ENCODE measurements around the gene PDE10A.
"Not testable (repeated sequence)": the region's sequence is repeated elsewhere in the genome, so short reads cannot be mapped to it uniquely, and the experiment has no call there.

PDE10A gene

DNA sequence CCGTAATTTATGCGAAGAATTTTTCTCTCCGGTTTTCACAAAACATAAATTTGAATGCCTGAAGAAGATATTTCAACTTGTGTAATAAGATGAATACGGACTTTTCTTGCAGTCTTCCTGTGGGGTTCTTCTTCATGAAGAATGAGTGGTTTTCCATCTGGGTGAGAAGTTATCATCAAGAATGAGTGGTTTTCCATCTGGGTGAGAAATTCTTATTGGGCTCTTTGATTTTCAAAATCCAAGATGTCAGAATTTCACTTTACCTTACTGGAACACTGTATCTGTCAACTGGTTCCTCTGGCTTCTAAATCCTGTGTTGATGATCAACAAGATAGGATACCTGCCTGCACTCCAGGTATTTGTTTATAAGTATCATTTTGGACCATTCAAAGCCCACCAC, 193.6 kb downstream of the PDE10A start:
- no peak for DNase-seq (ENCODE audit: low read depth in 2 of 2)

DNA sequence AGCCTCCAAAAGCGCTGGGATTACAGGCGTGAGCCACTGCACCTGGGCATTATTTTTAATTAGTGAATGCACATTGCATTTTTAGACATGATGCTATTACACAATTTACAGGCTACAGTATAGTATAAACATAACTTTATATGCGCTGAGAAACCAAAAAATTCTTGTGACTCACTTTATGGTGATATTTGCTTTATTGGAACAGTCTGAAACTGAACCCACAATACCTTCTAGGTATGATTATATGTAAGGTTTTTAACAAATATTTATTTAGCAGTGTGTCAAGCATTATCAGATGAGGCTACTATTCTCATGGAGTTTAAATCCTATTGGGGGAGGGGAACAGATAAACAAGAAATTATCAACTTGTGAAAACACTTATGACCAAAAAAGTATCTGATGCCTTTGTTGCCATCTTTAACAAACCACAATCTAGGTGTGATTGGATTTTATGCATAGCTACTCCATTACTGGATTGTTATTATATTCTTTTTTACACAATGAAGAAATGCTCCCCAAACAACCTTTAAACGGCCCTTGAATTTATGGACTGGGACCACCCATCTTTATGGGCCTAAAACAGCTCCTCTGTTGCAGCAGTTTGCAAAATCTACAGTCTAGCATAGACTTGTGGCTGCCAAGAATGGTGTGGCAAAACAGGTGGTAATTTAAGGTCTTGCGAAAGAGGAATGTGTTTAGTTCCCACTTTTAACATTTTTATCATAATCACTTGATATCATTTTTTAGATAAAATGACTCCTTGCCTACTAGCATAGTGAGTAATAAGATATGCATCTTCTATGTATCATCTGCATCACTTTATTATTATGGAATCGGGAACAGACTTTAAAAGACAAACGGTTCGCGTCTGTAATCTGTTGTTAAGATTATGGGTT, 194.5 kb downstream of the PDE10A start:
- no peak for DNase-seq (ENCODE audit: low read depth in 2 of 2)

DNA sequence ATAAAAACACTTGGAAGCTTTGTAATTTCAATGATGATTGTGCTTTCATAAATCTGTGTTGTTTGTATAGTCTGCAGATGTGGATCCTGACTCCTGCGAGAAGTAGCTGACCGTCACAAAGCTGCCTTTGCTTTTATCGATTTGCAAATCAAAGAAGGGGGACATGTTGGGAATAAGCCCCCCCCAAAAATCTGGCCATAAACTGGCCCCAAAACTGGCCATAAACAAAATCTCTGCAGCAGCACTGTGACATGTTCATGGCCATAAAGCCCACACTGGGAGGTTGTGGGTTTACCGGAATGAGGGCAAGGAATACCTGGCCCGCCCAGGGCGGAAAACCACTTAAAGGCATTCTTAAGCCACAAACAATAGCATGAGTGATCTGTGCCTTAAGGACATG, 199.5 kb downstream of the PDE10A start:
- not testable (repeated sequence) for DNase-seq (ENCODE audit: low read depth in 2 of 2)

DNA sequence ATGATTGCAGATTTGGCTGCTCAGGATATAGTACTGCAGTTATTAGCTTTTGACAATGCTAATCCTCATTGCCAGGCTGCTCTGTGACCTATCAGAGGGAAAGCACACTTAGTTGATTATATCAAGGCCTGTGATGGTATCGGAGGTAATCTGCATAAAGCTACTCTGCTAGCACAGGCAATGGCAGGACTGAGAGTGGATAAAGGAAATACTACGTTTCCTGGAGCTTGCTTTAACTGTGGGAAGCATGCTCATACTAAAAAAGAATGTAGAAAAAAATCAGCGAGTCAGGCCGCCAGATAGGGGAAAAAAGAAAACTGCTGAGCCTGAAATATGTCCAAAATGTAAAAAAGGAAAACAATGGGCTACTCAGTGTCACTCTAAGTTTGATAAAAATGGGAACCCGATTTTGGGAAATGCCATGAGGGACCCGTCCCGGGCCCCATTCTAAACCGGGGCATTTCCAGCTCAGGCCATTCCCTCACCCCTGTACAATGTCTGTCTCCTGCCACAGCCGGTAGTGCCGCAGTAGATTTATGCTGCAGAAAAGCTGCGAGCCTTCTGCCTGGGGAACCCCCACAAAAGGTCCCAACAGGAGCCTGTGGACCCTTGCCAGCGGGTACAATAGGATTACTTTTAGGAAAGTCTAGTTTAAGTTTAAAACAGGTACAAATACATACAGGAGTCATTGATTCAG, 203.3 kb downstream of the PDE10A start:
- DNase-seq (ENCODE audit: low read depth in 2 of 2) = not testable (repeated sequence)

DNA sequence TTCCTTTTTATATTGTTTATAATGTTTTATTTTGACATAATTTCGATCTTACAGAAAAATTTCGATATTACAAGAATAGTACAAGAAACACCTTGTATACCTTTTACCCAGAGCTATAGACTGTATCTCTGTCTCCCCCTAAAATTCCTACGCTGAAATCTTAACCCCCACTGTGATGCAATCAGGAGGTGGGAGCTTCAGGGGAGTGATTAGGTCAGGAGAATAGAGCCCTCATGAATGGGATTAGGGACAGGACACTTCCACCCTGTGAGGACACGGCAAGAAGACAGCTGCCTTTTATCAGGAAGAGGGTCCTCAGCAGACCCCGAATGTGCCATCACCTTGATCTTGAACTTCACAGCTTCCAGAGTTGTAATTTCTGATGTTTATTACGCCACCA, 204.9 kb downstream of the PDE10A start:
- no peak for DNase-seq (ENCODE audit: low read depth in 2 of 2)

DNA sequence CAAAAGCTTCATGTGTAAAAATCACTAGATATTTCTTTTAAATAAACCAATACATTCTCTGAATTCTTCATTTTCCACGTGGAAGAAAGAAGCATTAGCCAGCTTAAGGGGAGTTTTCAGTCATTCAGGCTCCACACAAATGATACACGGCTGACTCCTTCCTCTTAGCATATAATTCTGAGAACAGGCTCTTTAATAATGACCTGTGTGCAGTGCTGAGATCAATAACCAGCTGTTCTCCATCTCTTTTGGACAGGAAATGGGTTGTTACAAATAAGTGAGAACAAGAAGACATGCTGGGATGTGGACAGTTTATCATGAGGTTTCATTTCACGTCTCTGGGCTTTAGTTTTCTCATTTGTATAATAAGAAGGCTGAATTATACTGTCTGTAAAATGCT, 206.8 kb downstream of the PDE10A start:
- DNase-seq (ENCODE audit: low read depth in 2 of 2) = no peak

DNA sequence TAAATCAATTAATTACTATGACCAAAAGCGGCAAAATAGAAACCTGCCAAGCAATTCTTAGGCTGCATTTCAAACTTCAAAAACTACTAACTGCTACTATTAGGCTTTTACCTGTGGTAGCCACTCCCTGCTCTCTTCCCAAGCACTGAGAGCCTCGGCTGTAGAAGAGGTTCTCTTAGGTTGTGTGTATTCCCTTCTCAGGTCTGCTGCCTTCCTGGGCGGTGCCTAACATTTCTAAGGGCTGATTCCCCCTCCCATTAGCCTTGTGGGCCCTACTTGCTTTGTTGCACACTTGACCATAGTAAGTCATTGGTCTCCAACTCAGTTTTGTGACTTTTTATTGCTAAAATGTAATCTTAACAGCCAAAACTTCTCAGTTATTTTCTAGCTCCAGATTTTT, 207.6 kb downstream of the PDE10A start:
- no peak for DNase-seq (ENCODE audit: low read depth in 2 of 2)

DNA sequence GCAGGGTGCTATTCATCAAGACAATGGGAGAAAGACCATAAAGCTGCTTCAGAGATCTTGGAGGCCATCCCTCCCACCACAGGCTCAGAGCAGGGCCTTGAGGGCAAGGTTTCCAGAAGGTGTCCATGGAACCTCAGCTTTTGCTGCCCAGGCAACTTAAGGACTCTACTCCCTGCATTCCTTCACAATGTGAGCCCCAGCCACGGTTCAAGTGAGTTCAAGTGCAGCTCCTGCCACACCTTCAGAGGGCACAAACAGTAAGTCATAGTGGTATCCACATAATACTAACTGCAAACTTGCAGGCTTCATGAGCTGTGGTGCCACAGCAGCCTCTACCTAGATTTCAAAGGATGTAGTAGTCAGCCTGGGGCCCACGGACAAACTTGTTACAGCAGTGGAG, 209.6 kb downstream of the PDE10A start:
- no peak for DNase-seq (ENCODE audit: low read depth in 2 of 2)

DNA sequence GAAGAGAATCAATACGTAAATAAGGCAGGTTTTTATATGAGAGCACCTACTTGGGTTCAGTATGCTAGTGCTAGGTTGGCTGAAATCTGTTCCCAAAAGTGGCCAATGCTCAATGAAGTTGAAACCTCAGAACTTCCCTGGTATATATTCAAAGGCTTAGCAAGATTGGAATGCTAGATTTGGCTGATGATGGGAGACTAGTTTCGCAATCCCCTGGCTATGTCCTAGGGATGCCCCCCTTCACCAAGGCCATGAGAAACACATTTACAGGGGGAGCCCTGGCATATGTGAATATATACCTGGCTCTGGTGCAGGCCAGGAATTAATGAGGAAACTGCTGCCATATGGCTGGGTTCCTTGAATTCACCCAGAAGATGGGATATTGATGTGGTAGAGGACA, 211.2 kb downstream of the PDE10A start:
- no peak for DNase-seq (ENCODE audit: low read depth in 2 of 2)

DNA sequence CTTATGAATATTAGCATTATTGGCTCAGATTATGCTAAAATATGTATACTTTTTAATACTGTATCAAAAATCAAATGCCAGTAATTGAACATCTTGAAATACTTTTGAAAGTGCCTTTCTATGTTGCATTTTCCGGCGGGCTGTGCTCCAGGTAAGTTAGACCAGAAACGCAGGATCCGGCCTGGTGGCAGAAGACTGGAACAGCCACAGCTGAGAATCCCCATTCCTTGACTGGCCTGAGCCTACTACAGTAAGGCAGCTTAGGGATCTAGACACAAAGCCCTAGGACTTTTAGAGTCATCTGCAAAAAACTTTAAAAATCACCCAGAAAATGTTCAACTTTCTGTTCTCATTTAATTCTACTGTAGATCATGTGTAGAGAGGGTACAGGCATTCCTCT, 214.8 kb downstream of the PDE10A start:
- DNase-seq (ENCODE audit: low read depth in 2 of 2) = no peak

DNA sequence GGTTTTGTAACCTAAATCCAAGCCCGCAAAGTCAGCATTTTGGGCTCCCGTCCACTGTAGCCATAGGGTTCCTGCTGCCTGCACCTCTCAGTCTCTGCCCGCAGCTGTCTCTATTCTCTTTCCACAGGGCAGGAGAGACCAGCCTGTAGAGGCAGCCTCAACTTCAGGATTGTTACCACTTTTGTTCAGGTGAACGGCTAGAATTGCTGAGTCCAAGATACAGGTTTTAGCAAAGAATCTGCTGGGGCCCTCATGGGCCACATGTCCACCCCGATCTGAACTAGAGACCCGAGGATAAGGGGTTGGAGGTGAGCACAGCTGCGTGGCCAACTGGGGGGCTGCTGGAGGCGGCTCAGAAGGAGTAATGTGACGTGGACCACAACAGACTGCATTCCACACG, 215.9 kb downstream of the PDE10A start:
- no peak for DNase-seq (ENCODE audit: low read depth in 2 of 2)

DNA sequence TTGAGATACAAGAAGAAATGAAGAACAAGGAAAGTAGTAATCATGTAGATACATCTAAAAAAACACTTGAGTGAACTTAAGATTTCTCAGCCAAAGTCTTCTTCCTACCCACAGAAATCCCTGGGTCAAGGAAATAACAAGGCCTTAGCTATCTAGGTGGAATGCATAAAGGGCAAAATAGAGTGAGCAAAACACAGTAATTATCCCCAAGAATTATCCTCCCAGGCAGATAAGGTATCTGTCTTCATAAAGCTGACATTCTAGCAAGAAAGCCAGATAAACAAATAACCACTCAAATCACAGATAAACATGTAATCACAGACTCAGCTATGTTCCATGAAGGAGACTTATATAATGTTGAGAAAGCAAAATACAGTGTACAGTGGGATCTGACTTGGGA, 216.7 kb downstream of the PDE10A start:
- DNase-seq (ENCODE audit: low read depth in 2 of 2) = no peak

DNA sequence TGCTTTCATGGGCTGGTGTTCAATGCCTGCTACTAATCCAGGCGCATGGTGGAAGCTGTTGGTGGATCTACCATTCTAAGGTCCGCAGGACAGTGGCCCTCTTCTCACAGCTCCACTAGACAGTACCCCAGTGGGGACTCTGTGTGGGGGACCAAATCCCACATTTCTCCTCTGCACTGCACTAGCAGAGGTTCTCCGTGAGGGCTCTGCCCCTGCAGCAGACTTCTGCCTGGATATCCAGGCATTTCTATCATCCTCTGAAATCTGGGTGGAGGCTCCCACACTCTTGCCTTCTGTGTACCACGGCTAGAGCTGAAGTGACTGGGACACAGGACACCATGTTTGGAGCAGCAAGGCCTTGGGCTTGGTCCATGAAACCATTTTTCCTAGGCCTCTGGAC, 219.6 kb downstream of the PDE10A start:
- DNase-seq (ENCODE audit: low read depth in 2 of 2) = no peak

DNA sequence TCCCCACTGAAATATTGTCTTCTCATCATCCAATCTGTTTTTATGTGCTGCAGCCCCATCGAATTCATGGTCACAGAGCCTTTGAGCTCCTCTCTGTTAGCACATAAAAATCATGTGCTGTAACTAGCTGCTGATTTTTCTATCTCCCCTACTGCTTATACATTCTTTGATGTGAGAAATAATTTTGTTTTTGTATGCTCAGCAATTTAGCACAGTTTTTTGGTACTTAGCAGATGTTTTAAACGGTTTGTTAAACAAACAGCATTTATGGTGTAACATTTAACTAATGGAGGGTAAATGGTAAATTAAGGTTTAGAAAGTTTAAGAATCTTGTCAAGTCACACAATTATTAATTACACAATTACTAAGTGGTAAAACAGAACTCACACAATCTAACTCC, 221.9 kb downstream of the PDE10A start:
- no peak for DNase-seq (ENCODE audit: low read depth in 2 of 2)

DNA sequence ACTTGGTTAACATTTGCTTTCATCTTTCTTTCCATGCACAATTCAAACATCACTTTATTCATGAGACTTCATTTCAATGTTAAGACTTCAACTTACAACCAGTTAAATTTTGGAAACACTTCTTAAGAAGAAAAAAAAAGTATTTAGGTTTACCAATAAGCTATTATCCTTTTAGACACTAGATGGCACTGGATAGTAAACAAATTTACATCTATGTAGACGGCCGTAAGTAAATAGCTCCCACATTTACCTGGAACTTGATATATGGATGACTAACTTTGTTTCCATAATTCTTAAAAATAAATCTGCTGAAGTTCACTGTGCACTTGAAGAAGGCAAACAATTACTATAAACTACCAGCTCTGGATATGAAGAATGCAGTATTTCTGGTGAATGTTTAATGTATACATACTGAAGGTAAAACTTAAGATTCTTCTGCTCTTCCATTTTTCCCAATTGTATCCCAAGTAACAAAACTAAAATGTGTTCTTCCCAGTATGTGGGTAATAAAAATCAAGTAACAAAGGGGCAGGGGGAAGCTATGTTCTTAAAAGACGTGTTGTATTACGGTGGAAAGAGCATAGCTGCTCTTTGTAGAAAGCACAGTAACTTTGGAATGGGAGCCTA, 223.0 kb downstream of the PDE10A start:
- no peak for DNase-seq (ENCODE audit: low read depth in 2 of 2)

DNA sequence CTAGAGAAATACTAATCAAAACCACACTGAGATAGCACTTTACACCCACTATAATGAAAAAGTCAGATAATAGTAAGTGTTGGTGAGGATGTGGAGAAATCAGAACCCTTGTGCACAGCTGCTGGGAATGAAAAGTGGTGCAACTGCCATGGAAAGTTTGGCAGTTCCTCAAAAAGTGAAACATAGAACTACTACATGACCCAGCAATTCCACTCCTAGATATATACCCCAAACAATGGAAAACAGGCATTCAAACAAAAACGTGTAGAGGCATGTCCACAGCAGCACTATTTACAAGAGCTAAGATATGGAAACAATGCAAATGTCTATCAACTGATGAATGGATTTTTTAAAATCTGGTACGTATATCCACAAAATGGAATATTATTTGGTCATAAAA, 236.1 kb downstream of the PDE10A start:
- DNase-seq (ENCODE audit: low read depth in 2 of 2) = no peak

DNA sequence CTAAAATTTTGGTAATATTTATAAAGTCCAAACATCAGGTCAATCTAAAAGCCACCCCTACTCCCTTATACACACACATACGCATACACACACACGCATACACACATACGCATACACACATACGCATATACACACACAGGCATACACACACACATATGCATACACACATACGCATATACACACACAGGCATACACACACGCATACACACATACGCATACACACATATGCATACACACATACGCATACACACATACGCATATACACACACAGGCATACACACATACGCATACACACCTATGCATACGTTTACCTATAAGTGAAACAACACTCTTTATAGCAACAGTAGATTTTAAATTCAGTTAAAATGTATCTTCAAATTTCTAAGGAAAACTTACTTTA, 240.8 kb downstream of the PDE10A start:
- DNase-seq (ENCODE audit: low read depth in 2 of 2) = no peak

DNA sequence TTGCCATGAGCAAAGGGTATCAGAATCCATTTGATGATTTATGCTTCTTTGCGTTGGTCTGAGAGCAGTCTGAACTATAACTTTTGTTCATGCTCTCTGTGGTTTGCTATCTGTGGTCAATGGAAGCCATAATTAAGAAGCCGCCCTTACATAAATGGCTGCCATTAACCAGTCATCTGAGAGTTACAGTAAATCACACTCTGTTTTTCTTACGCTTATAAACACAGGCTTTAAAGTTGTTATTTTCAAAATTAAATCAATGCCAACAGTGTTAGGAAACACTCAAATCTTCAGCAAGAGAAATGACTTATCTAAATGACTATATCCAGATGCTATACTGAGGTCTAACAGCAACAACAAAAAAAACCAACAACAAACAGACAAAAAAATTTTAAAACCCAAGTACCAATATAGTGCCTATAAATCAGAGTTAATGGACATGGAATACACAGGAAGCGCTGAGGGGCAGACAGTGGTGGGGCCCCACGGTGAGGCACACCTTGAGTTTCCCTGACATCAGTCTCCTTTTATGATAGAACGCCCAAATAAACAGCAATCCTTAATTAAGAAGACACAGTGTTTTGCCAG, 245.7 kb downstream of the PDE10A start:
- no peak for DNase-seq (ENCODE audit: low read depth in 2 of 2)

DNA sequence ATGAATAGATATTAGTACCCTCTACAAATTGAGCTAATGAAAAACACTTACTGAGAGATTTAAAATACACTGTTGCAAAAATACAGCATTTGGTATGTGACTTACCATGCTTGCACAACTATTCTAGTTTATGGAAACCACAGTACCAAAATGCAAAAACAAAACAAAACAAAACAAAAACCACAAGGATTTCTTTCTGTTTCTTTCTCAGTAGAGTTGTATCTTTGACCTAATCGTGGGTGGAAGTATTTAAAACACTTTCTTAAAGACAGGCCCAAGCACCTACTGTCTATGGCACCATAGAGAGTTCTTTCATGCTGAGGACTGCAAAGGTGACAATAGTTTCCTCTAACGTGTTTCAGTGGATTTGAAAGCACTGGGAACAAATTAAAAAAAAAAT, 258.3 kb downstream of the PDE10A start:
- DNase-seq (ENCODE audit: low read depth in 2 of 2) = no peak

DNA sequence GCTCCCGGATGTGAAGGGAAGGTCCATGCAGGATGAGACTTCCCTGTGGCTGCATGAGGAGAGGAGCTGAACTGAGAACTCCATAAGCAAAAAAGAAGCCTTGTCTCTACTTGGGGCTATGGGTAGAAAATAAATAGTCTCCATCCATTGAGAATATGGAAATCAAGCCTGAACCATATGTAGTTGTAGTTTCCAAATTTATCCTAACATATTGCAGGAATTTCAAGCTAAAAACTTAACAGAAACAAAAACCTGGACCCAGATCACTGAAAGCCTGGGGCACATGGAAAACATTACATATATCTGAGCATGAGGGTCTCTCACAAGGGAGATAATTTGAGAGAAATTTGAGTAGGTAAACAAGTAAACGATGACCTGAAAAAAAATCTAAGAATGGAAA, 258.7 kb downstream of the PDE10A start:
- DNase-seq (ENCODE audit: low read depth in 2 of 2) = no peak

DNA sequence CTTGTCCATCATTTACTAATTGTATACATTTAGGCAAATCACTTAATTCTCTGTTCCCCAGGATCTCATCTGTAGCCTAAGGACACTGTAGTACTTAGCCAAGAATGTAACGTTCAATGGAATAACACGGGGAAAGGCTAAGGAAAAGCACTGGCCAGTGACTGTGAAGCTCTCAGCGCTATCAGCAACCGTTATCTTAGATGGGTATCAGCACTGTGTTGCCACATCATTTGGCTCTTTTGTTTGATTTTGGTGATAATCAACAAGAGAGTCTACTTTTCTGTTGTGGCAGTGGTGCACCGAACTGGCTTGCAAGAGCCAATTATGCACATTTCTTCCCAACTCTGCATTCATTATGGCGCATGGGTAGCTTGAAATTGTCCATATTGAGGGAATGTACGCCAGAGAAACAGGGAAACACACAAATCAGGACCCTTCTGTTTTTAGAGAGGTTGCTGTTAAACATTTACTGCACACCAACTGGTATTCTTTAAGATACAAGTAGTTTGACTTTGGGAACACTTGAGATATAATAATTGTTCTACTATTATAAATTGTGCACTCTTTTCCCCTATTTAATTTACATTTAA, 259.9 kb downstream of the PDE10A start:
- DNase-seq (ENCODE audit: low read depth in 2 of 2) = no peak

DNA sequence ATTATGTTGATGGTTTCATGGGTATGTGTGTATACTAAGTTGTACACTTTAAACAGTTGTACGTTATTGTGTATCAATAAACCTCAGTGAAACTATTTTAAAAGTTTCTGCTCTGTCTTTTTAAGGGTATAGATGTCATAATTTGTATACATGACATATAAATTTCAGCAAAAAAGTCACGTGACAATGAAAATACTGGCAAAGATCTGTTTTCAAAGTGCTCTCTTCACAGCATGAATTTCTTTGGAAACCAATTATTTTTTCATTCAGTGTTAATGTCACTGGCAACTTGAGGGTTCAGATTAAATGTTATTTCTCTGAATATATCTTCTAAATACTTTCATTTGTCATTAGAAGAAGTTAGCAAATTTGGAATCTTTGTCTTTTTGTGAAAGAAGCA, 261.9 kb downstream of the PDE10A start:
- no peak for DNase-seq (ENCODE audit: low read depth in 2 of 2)
